ENCODE measurements around the gene DLGAP4.
"Not testable (repeated sequence)": the region's sequence is repeated elsewhere in the genome, so short reads cannot be mapped to it uniquely, and the experiment has no call there.

Gene DLGAP4

DNA sequence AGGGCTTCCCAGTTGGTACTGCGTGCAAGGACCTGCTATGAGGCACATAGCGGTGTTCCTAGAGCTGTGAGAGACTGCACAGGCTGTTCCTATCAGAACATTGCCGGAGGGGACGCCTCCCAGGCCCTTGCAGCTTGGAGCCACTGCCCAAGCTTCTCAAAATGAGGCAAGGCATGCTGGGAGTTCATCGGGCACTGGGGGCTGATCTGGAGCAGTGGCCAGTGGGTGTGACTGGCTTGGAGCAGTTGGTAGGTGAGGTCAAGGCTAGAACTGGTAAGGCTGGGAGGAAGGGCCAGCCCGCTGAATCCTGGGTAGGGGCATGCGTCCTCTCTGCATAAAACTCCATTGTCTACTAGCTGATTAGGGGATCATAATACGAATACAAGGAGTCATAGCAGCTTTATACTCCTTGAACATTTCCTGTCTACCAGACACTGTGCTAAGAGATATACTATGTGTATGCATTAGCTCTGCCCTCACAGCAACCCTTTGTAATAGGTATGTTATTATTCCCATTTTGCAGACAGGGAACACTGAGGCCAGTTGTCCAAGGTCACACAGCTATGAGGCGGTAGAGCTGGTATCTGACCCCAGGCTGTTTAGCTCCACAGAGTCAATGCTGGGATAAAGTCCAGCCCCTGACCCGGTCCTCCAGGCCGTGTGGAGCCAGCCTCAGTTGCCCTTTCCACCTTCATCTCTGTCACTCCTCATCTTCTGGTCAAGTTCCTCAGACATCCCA, 53.7 kb downstream of the DLGAP4 start:
- DNase-seq = no peak

- DNase-seq = no peak
Measured at GRCh38 chr20:36360429-36360828, 54.3 kb downstream of the DLGAP4 start.

- no peak for DNase-seq
Measured at GRCh38 chr20:36361406-36361805, 55.3 kb downstream of the DLGAP4 start.

DNA sequence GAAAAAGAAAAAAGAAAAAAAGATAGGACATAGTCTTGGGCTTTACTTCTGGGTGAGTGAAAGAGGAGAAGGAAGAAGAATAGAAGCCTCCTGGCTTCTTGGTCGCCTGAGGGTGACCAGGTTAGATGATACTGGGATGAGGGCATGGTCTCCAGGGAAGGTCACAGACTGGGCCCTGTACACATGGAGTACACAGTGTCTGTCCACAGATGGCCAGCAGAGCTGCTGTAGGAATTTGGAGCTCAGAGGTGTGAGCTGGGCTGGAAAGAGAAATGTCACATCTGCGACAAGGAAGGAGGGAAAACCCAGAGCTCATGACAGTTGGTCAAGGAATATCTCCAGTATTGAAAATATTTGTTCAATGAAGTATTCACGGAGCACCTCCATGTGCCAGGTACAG, 56.1 kb downstream of the DLGAP4 start:
- DNase-seq = no peak

DNA sequence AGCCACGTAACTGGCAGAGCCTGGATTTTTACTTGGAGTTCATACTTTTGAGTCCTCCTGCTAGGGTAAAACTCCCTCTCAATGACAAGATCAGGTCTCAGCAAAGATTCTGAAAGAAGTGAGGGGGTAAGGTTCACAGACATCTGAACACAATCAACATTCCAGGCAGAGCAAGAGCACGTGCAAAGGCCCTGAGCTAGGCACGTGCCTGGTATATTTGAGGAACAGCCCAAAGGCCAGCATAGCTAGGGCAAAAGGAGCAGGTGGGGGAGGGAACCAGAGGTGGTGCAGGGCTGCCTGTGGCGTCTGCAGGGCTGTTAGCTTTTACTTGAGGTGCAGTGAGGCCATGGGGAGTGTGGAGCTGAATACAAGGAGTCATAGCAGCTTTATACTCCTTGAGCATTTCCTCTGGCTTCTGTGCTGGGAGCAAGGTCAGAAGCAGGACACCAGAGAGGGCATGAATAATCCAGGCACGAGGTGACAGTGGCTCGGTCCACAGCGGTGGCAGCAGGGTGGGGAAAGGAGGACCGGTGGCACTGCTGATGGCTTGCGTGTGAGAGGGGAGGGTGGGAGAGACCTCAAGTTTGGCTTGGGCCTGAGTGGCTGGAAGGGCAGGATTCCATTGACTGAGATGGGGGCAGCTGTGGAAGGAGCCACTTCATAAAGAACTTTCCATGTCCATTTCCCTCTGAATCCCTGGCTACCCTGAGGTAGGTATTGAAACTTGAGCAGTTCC, 57.0 kb downstream of the DLGAP4 start:
- no peak for DNase-seq

GRCh38 chr20:36364506-36364905, 58.4 kb downstream of the DLGAP4 start:
- DNase-seq = no peak

DNA sequence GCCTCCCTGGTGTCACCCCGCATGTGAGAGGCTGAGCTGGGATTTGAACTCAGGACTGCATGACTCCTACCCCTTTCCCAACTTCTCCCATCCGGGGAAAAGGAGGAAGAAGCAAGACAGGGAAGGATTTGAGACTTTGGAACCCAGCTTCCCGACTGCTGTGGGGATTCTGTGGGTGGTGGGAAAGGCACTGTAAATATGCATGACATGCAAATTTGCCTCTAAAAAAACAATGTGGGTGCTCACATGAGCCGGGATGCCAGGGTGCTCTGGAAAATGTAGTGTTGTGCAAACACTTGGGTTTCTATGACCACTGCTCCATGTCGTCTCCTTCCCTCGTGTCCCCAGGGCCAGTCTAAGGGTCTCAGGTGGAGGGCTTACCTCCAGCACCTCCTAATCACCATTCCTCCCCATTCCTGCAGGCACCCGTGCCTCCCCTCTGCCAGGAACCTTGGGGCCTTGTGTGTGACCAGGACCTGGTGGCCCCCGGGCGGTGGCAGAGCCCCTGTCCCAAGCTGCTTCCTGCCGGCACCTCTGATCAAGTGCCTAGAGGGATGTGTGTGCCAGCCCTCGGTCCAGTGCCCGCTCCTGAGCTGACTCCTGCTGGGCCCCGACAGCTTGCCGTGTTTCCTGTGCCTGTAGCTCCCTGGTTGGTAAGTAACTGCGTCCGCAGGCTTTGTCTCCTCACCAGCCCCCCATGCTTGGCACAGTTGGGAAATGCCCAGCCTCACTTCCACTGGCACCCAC, 60.7 kb downstream of the DLGAP4 start:
- DNase-seq = no peak

- DNase-seq = no peak
Measured at GRCh38 chr20:36367370-36367745, 61.2 kb downstream of the DLGAP4 start.

GRCh38 chr20:36367907-36368799, 62.0 kb downstream of the DLGAP4 start:
- no peak for DNase-seq

DNA sequence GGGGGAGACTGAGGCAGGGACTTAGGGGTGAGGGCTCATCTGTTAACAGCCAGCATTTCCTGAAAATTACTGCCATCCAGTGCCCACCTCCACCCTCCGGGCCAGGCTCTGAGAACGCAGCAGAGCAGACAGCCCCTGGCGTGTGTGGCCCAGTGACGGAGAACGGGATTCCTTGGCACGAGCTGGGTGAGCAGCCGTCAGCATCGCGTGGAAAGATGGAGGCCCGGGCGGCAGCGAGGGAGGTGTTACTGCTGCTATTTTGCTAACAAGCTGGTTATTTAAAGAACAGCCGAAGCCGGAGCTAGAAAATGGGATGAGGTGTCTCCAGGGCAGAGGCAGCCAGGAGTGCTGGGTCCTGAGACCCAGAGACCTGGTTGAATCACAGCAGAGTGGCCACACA, 62.7 kb downstream of the DLGAP4 start:
- no peak for DNase-seq

DNA sequence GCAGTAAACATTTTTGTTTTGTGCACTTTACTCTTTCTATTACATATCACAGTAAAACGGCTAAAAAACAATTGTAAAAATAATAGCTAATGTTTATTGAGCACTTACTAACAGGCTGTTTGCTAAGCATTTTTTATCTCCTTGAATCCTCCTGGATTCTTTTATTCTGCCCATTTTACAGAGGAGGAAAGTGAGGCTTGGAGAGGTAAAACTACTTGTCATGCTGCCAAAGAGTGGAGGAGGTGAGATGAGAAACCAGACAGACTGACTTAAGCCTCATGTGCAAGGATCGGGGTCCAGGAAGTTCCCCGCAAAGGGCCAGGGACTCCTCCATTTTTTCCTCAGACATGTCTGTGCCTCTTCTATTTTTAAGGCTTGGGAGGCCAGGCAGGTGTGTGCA, 63.6 kb downstream of the DLGAP4 start:
- DNase-seq = no peak

- no peak for DNase-seq
Measured at GRCh38 chr20:36370991-36371790, 65.1 kb downstream of the DLGAP4 start.

DNA sequence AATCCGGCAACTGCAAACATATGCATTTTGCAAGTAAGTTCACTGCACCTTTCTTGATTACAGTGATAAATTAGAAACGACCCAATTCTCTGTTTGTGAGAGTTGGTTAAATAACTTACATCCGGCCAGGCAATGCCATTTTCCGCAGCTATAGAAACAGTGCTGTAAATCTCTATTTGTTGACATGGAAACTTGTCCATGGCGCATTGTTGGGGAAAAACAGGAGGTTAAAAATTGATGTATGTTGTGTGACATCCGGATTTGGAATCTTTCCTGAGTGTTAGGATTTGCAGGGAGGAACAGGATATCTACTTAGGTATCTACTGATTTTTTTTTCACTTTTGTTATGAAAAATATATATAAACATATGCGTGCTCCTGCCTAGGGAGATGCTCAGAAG, 66.5 kb downstream of the DLGAP4 start:
- DNase-seq = no peak

DNA sequence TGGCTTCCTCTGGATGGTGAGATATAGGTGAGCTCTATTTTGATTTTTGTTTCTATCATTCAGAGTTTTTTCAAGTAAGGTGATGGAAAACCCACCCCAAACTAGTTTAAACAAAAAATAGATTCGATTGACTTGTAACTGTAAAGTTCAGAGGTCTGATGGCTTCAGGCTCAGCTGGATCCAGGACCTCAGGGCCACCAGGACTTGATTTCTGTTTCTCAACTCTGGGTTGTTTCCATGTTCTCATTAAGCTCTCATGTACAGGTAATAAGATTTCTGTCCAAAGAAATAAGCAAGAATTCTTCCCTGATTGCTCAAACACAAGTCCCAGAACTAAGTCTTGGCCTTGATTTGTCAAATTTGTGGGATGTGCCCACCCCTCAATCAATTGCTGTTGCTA, 67.0 kb downstream of the DLGAP4 start:
- no peak for DNase-seq

DNA sequence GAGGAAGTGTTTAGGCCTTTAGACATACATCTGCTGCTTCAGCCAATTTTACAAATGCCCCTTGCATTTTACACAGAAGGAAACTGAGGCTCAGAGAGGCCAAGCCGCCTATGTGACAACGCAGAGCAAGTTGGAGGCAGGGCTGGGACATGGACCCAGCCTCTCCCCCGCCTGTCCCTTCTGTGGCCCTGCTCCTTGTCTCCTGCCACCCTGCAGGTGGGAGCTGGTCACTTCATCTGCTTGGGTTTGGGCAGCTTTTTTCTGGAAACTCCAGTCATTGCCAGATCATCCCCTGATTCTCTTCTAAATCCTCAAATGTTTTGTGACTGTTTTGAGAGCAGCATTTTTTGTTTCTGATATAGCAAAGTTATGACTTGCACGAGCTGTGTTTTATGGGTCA, 68.9 kb downstream of the DLGAP4 start:
- no peak for DNase-seq

DNA sequence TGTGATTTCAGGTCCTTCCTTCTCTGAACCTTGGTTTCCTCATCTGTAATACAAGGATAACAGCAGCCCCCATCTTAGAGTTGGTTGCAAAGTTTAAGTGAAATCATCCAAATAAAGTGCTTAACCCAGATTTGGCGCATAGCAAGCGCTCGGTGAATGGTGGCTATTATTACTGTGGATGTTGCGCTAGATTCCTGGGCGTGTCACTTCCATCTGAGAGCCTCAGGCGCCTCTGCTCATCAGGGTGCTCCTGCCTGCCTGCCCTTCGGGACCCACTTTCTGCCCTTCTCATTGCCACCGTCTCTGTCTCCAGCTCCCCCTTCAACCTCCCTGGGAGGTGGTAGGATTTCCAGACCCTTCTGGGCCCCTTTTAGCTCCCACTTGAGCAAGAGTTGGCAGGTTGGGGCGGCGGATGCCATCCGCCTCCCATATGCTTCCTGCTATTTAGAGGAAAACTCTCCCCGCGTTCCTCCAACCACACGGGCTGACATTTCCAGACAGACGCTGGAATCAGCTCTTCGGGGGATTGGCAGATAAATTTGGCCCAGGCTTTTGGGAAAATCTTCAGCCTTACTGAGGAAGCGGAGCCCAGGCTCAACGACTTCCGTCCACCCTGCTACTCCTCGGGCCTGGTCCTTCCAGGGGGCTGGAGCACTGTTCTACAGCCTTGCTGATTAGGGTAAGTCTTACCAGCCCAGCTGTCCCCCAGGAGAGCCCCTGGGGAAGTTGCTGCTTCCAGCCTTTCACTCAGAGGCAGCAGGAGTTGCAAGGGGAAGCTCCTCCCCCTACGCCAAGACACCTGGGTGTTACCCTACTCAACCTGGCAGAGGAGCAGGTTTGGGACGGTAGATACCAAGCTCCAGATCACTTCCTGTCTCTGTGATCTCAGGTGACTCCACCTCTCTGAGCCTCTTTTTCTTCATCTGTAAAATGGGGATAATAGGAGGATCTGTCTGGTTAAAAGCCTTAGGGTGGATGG, 71.5 kb downstream of the DLGAP4 start:
- no peak for DNase-seq

DNA sequence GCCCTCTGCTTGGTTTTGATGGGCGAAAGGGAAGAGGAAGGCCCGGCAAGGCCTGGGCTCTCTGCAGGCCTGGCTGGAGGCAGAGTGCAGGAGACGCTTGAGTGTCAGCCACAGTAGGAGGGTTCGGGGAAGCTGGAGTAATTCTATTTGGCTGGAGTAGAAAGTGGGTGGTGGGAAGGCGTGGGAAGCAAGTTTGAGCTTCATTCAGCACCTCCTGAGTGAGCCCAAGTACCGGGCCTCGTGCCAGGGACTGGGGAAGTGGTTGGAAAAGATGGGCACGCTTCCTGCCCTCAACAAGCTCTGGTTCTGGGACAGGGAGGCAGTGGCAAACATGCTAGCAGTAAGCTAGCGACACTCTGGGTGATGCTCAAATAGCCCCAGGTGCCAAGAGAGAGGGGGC, 72.5 kb downstream of the DLGAP4 start:
- DNase-seq = no peak

- not testable (repeated sequence) for DNase-seq
Measured at GRCh38 chr20:36379914-36380313, 73.8 kb downstream of the DLGAP4 start.

DNA sequence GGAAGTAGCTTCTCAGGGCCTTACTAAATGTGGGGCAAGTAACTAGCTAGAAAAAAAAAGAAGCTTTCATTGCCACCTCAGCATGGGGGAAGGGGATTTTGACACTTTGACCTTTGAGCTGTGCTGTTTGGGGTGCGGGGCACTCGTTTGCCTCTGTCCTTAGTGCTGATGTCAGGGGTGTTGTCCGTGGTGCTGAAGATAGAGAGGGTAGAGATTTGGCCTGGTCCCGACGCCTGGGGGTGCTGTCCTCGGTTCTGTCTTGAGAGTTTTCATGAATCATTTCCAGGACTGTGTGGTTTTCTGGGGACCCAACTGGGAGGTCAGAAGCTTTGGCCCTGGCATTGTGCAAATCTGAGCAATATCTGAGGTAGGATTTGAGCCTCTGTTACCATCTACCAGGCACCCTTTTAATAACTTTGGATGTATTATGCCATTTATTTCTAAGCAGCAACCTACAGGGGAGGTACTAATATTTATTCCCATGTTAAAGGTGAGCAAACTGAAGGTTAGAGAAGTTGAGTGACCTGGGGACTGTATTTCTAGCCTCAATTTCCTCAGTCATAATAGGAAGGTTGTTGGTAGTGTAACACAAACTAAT, 78.0 kb downstream of the DLGAP4 start:
- no peak for DNase-seq

DNA sequence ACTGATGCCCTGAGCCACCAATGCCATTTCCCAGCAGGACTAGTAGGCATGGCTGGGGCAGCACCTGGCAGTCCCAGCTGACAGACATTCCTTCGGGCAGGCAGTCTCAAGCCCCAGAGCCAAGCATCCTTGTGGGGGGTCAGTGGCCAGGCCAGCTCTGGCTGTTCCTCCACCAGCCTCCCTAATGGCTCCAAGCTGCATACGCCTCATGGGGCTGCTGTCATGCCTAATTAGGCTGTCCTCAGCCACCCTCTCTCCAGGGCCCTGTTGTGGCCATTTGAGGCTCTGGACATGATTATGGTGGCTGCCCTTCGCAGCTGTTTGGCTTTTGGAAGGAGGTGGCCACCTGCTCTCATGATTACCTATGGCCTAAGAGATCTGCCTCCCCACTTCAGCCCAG, 79.4 kb downstream of the DLGAP4 start:
- DNase-seq = no peak
